ENCODE results near the gene DSP.

DSP gene, protein sequence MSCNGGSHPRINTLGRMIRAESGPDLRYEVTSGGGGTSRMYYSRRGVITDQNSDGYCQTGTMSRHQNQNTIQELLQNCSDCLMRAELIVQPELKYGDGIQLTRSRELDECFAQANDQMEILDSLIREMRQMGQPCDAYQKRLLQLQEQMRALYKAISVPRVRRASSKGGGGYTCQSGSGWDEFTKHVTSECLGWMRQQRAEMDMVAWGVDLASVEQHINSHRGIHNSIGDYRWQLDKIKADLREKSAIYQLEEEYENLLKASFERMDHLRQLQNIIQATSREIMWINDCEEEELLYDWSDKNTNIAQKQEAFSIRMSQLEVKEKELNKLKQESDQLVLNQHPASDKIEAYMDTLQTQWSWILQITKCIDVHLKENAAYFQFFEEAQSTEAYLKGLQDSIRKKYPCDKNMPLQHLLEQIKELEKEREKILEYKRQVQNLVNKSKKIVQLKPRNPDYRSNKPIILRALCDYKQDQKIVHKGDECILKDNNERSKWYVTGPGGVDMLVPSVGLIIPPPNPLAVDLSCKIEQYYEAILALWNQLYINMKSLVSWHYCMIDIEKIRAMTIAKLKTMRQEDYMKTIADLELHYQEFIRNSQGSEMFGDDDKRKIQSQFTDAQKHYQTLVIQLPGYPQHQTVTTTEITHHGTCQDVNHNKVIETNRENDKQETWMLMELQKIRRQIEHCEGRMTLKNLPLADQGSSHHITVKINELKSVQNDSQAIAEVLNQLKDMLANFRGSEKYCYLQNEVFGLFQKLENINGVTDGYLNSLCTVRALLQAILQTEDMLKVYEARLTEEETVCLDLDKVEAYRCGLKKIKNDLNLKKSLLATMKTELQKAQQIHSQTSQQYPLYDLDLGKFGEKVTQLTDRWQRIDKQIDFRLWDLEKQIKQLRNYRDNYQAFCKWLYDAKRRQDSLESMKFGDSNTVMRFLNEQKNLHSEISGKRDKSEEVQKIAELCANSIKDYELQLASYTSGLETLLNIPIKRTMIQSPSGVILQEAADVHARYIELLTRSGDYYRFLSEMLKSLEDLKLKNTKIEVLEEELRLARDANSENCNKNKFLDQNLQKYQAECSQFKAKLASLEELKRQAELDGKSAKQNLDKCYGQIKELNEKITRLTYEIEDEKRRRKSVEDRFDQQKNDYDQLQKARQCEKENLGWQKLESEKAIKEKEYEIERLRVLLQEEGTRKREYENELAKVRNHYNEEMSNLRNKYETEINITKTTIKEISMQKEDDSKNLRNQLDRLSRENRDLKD (N-terminal part only)

DNA sequence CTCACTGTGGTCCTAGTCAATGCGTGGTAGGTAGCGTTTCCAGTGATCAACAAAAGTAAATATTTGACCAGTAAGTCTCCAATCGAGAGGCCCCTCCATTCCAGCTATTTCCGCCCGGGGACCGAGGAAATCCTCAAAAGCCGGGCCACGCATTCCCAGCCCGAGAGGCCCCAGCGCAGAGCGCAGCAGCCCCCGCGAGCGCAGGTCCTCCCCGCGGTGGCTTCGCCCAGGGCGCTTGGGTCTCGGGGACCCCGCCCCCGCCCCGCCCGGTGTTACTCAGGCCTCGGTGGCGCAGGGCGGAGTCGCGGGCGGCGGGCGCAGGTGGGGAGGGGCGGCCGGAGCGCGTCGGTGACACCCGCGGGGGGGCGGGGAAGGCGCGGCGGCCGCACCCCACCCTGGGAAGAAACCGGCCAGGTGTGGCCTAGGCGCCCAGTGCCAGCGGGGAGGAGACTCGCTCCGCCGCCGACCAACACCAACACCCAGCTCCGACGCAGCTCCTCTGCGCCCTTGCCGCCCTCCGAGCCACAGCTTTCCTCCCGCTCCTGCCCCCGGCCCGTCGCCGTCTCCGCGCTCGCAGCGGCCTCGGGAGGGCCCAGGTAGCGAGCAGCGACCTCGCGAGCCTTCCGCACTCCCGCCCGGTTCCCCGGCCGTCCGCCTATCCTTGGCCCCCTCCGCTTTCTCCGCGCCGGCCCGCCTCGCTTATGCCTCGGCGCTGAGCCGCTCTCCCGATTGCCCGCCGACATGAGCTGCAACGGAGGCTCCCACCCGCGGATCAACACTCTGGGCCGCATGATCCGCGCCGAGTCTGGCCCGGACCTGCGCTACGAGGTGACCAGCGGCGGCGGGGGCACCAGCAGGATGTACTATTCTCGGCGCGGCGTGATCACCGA, at the start of gene DSP:
DSP (plus strand) TSS at position 497 of the 890 bp plus-strand sequence; CDS start at position 742, 245 bp downstream.
- no peak for DNase-seq (ENCODE audit: low read depth)

DNA sequence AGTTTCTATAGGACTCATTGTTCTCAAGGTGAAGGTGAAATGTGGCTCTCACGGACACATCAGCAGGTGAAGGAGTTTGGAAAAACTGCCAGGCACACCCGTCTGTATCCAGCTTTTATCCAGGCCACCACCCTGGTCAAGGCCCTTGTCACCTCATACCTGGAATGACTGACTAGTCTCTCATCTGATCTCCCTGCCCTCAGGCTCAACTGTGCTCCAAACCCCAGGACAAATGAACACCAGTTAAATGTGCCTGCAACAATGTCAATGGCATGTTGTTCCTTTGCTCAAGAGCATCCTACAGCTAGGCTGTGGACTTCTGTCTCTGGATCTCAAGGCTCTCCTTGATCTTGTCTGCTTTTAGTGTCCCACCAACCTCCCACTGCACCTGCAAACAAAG, 47.6 kb upstream of the DSP start:
- no peak for DNase-seq (ENCODE audit: low read depth)

DNA sequence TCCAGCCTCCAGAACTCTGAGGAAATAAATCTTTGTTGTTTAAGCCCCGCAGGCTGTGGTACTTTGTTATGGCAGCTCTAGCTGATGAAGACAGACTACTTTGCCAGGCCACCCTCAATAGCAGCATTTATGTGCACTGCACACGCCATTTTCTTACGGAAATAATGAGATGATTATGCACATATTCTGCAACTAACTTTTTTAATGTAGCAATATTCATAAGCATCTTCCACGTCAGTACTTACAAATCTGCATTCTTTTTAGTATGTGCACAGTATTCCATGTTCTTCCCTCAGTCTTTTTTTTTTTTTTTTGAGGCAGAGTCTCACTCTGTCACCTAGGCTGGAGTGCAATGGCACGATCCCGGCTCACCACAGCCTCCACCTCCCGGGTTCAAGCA, 46.8 kb upstream of the DSP start:
- no peak for DNase-seq (ENCODE audit: low read depth)

DNA sequence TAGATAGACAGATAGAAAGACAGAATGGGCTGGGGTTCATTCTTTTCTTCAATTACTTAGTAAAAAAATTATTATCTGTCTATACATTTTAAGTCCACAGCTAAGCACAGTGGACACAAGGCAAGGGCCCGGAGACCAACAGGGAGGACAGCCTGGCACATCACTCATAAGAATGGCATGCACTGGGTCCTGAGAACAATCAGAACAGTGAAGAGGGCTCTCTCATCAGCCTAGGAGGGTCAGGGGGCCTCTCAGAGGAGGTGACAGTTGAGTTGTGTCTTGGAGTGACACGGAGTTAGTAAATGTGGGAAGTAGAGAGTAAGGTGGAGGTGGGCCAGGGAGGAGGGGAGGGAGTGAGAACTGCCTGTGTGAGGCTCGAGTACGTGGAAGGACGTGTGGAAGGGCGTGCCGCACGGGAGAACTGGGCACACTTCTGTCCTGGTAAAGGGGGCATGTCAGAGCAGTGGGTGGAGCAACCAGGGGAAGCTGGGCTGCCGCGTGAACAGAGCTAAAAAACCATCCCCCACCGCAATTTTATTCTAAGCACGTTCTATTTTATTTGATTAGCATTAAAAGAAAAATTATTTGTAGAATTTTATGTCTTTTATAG, 45.1 kb upstream of the DSP start:
- no peak for DNase-seq (ENCODE audit: low read depth)

DNA sequence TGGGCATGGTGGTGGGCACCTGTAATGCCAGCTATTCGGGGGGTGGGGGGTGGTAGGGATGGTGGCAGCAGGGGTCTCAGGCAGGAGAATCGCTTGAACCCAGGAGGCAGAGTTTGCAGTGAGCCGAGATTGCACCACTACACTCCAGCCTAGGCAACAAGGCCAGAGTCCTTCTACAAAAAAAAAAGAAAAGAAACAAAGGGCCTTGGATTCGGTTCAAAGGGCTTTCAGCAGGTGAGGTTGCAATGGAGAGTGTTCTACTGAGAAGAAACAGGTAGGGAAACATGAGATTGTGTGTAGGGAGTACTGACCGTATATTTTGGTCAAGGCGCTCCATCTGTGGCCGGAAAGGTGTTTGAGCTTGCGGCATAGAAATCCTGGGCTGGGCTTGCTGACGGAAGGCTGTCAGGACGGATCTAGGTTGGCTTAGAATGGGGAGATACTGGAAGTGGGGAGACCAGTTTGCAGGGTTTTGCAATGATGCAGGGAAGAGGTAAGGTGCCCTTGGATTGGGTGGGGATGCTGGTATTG, 40.7 kb upstream of the DSP start:
- DNase-seq (ENCODE audit: low read depth) = no peak

DNA sequence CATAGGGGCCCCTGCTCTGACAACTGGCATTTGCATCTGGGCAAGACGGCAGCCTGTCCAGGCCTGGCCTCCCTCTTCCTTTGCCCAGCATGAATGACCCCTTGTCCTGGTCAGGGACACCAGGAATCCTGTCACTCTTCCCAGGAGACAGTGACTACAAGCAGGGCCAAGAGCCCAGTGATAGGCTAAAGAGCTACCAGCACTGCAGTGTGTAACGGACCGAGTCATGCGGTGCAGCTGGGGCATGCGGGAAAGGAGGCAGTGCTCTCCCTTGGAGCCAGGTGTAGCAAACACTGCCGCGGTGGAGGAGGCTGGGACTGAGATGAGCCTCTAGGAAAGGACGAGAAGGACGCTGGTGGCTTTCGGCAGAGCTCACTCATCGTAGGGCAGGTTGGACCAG, 38.7 kb upstream of the DSP start:
- DNase-seq (ENCODE audit: low read depth) = no peak

DNA sequence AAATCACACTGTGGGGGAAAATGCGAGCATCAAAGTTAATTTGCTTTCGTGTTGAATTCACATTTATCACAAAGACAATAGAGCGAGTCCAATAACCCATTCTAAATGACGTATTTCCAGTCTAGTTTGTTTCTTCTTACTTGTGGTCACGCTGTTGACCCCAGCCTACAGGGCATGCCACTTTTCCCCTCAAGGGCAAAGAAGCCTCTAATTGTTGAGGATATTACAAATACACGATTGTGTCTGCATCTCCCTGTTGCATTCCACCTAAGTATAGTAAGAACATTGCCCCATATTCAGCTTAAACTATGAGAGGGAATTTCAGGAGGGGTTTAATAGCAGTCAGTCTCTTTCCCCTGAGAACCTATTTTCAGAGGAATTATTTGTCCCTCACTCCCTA, 37.4 kb upstream of the DSP start:
- DNase-seq (ENCODE audit: low read depth) = no peak

DNA sequence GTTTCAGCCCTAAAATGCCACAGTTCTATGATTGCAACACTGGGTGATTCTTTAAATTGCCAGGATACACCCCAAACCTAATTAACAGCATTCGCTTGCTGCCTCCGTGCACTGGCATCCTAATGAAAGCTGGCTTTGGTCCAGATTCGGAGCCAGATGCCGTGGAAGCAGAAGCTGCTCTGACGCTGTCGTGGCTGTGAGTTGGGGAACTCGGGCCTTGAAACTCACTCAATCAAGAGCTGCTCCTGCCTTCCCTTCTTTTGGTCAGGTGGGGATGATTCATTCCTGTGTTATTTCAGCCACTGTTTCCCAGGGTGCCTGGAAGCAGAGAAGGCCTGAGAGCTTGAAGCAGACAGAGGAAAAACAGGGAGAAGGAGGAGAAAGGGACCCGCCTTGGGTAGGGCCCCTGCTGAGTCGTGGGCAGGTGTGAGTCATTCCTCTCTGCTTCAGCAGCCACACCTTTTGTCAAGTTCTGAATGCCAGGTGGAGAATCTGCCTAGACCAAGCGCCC, 36.2 kb upstream of the DSP start:
- DNase-seq (ENCODE audit: low read depth) = no peak

DNA sequence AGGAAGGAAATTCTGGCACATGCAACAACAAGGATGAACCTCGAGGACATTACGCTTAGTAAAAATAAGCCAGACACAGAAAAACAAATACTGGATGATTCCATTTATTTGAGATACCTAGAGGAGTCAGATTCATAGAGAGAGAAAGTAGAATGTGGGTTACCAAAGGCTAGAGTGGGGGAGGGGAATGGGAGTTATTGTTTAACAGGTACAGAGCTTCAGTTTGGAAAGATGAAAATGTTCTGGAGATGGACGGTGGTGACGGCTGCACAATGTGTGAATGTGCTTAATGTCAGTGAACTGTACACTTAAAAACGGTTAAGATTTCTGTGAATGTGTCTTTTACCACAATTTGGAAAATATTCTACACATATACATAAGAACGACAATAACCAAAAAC, 33.9 kb upstream of the DSP start:
- DNase-seq (ENCODE audit: low read depth) = no peak

DNA sequence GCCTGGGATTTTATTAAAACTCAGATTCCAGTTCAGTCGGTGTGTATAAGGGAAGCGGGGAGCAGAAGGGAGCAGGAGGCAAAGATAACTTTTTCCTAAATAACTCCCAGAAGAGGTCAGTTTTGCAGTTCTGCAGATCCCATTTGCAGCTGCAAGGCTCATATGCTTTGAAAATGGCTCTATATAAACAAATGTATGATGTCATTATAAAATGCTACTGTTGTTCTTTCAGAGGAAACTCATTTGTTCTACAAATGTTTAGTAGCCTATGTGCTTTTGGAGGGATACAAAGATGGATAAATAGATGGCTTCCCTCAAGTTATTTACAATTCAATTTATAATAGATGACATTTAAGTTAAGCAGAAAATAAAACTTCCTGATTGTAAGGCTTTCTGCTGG, 29.2 kb upstream of the DSP start:
- no peak for DNase-seq (ENCODE audit: low read depth)

DNA sequence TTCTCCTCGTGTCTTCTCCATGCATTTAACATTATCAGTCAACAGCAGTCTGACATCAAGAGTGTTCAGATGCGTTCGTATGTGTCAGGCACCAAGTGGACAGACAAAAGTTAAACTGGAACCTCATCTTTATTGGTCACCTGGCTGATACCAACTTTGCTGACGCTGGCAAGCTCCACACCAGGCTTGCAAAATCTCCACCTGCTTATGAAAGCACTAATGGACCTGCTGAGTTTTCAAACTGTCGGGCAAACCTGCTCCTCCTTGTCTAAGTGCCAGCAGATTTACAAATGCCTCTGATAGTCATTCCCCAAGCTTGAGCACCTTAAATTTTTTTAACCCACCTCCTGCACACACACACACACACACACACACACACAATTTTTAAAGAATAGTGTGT, 27.9 kb upstream of the DSP start:
- no peak for DNase-seq (ENCODE audit: low read depth)

DNA sequence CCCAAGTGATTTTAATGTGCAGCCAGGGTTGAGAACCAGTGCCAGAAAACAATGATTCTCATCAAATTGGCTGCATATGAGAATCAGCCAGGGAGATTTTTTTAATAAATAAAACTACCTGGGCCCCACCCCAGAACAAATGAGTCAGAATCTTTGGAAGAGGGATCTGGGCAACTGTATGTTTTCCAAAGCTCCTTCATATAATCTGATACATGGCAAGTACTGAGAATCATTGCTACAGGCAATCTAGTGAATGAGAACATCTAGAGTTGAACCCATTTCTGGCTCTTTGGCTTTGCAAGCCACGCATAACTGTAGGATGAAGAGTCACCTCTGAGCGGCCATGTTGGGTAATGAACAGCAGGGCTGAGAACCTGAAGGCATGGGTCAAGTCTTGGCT, 26.1 kb upstream of the DSP start:
- DNase-seq (ENCODE audit: low read depth) = no peak

DNA sequence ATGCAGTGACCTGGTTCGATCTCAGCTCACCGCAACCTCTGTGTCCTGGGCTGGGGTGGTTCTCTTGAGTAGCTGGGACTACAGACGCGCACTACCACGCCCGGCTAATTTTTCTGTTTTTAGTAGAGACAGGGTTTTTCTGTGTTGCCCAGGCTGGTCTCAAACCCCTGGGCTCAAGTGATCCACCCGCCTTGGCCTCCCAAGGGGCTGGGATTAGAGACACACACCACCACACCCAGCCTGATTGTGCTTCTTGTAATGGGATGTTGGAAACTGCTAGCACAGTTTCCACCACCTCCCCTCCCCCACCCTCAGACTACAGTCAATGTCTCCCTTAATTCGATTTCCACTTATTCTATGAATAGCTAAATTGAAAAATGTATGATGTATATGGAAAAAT, 22.6 kb upstream of the DSP start:
- no peak for DNase-seq (ENCODE audit: low read depth)

DNA sequence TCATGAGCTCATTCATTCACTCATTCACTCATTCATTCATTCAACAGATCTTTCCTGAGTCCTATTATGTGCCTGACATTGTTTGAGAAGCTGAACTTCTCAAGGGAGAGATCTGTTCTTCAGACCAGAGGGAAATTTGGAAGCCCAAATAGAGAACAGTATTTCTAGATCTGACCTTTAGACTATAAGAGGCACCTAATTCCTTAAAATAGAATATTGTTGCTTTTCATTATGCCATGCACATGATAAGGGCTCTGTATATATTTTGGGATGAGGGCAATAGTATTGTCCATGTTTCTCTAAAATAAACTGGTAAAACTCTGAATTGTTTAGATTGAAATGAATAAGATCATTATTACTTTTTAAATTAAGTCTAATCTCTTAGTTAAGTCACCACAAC, 18.6 kb upstream of the DSP start:
- no peak for DNase-seq (ENCODE audit: low read depth)

DNA sequence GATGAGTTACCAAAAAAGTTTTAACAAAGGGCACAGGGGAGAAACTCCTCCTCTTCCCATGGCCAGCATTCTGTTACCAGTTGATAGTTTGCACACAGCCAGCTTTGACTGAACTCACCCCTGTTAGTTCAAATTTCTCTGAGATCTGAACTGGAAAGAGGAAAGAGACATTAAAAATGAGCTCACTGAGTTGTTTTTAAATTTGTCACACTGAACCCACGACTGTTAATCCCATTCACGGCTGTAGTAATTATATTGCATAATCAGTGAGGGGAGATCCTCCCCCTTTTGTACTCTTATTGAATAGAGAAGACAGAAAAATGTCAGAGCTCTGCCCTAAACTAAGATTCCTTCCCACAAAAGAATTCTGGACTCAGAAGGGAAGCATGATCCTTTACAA, 17.5 kb upstream of the DSP start:
- no peak for DNase-seq (ENCODE audit: low read depth)

DNA sequence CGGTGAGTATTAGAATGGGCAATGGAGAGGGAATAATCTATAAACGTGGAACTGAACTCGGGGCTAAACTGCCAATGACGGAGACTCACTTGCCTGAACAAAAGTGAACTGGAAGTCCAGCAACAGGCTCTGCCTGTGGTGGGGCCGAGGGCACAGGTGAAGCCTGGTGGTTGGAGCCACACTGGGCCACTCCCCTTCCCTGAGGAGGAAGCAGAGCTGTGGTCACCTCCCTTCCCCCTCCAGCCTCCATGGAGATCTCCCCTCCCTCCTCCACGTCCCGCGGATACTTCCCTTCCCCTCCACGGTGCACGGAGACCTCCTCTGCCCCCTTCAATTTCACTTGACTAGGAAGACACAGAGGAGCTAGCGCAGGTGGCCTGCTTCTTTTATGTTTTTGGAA, 14.7 kb upstream of the DSP start:
- no peak for DNase-seq (ENCODE audit: low read depth)

DNA sequence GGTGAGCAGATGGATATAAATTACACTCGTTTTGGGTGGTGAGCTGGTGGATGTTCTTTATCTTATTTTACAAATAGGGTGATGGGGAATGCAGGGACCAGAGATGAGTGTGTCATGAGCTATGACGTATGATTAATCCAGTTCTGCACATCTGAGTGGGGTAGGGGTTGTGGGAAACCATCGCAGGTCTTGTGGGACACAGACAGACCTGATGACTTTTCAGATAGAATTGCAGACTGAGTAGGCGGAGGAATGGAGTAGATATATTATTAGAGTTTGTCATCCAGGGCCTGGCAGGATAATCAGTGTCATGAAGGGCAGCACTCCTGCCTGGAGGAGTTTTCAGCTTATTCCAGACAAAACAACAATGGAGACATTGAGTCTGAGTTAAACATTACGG, 12.9 kb upstream of the DSP start:
- DNase-seq (ENCODE audit: low read depth) = no peak

DNA sequence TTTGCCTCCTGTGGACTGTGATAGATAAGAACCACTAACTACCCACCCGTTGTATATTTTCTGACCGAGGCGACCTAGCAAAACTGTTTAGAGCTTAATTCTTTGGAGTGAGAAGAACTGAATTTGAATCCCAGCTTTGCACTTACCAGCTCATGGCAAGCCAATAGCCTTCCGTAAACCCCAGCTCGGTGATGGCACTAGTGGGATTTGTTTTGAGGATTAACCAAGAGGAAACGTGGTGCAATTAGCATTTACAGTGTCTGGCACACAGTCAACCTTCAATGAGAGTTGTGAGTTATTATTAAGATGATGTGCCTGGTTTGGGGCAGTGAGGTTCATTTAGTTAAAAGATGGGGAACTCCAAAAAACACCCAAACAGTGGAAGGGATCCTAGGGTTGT, 12.3 kb upstream of the DSP start:
- no peak for DNase-seq (ENCODE audit: low read depth)

DNA sequence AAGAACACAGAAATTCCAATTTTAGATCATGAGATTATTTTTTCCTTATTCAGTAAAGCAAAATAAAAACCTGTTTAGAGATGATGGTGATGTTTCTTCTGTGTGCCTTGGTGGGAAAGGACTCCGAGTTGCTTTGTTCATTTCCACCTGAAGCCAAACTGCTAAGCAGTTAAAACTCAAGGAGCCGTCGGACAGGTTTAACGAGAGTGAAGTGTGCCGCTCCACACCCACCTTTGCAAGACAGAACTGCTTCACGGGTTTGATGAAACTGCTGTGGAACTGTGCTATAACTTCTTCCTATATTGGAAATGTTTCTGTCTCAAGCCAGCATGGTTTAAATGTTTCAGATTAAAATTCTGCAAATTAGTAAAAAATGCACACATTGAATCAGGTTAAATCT, 9.2 kb upstream of the DSP start:
- no peak for DNase-seq (ENCODE audit: low read depth)

DNA sequence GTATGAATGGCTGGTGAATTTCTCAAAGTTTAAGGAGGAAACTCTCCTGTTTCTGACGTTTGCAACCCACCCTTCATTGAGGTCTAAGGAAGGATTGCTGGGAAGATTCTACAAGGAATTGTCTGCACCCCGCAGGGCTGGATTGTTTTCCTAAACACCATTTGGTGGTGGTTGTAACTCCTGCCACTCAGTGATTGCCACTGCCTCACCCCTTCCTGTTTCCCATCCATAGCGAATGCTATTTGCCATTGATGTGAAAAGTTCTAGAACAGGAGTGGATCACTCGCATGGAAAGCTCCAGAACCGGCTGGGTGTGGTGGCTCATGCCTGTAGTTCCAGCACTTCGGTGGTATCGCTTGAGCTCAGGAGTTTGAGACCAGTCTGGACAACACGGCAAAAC, 8.7 kb upstream of the DSP start:
- no peak for DNase-seq (ENCODE audit: low read depth)

DNA sequence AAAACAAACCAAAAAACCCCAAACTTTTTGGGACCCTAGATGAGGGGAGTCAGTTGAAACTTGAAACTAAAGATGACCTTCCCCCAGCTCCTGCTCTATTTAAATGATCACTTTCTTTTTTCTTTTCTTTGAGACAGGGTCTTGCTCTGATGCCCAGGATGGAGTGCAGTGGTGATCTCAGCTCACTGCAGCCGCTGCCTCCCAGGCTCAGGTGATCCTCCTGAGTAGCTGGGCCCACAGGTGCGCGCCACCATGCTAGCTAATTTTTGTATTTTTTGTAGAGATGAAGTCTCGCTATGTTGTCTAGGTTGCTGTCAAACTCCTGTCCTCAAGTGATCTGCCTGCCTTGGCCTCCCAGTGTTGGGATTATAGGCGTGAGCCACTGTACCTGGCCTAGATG, 7.3 kb upstream of the DSP start:
- DNase-seq (ENCODE audit: low read depth) = no peak

All from activated T-helper 1 cell treated with Interleukin-2 at 50 U/mL for 16 hours (primary cell).